ENCODE data around the gene ABCC12. TPM values are rescaled to one million over a fixed set of nuclear protein-coding genes. Genes with fewer than 3 reads are reported as not detected.

Gene ABCC12
- total and polyA plus RNA-seq, 8 donors: 0.13 to 0.18 TPM; not detected in 6

GRCh38 chr16:48152226-48152625 is 3.6 kb downstream of the ABCC12 start:
- no peak for DNase-seq
- intact Hi-C loops (cut with DNase I; ENCODE audit: low total_unique reads): no loop called here
- no peak overlapping the region for H3K4me3 ChIP-seq
- H3K36me3 ChIP-seq: no peaks in the 10 kb centered on the region
- H3K27ac ChIP-seq: no peak overlapping the region
- H3K9me3 ChIP-seq: peaks cover 0 to 16% (median 4%) of the 10 kb centered on the region in 4 donors
- peaks cover 0 to 14% (median 0%) of the 10 kb centered on the region in 3 donors for H3K27me3 ChIP-seq
- TF ChIP-seq CTCF (IDR thresholded peaks at IDR 0.05) (no peak), EP300 (IDR thresholded peaks at IDR 0.05) (no peak), POLR2A (IDR thresholded peaks at IDR 0.05) (no peak), POLR2AphosphoS5 (IDR thresholded peaks at IDR 0.05) (no peak)
- WGBS, 5 donors: 90 to 97% (median 97%) methylated on average over 9 of the region's 9 CpGs
- peaks cover 0 to 6% (median 5%) of the 10 kb centered on the region in 4 donors for H3K4me1 ChIP-seq

- 34 to 53% (median 47%) methylated on average over 1 of the region's 1 CpG for WGBS, 5 donors
- no peak for DNase-seq
- no peaks in the 10 kb centered on the region for H3K4me1 ChIP-seq
- H3K4me3 ChIP-seq: no peak overlapping the region
- TF ChIP-seq CTCF (IDR thresholded peaks at IDR 0.05): no peak
- TF ChIP-seq POLR2A (IDR thresholded peaks at IDR 0.05): no peak
- no peak for TF ChIP-seq POLR2AphosphoS5 (IDR thresholded peaks at IDR 0.05)
- no peak for TF ChIP-seq EP300 (IDR thresholded peaks at IDR 0.05)
- H3K36me3 ChIP-seq: no peaks in the 10 kb centered on the region
- H3K9me3 ChIP-seq: peaks cover 0 to 16% (median 4%) of the 10 kb centered on the region in 4 donors
- H3K27ac ChIP-seq: no peak overlapping the region
- intact Hi-C loops (cut with DNase I; ENCODE audit: low total_unique reads): no loop called here
- H3K27me3 ChIP-seq: peaks cover 0 to under 1% (median 0%) of the 10 kb centered on the region in 3 donors
Measured at GRCh38 chr16:48150707-48151106, 5.1 kb downstream of the ABCC12 start.

DNA sequence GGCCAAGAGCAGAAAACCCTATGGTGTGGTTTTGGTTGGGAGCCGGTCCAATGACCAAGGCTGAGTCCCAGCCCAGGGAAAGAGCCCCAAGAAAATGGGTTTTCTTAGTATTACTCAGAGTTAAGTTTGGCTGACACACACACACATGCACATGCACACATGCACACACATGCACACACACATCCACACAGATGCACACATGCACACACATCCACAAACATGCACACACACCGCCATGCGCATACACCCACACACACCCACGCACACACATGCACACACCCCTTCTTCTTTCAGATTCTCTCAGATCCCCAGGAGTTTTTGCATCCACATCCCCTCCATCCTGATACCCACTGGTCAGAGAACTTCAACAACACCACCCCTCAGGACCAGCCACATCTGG is 9.1 kb downstream of the ABCC12 start:
- DNase-seq: no peak
- no peaks in the 10 kb centered on the region for H3K36me3 ChIP-seq
- no peaks in the 10 kb centered on the region for H3K27me3 ChIP-seq
- TF ChIP-seq POLR2AphosphoS5 (IDR thresholded peaks at IDR 0.05): no peak
- no peak for TF ChIP-seq CTCF (IDR thresholded peaks at IDR 0.05)
- TF ChIP-seq EP300 (IDR thresholded peaks at IDR 0.05): no peak
- TF ChIP-seq POLR2A (IDR thresholded peaks at IDR 0.05): no peak
- no peak overlapping the region for H3K4me3 ChIP-seq
- 81 to 99% (median 97%) methylated on average over 4 of the region's 4 CpGs for WGBS, 5 donors
- H3K4me1 ChIP-seq: no peaks in the 10 kb centered on the region
- peaks cover 0 to 16% (median 4%) of the 10 kb centered on the region in 4 donors for H3K9me3 ChIP-seq
- no peak overlapping the region for H3K27ac ChIP-seq
- intact Hi-C loops (cut with DNase I; ENCODE audit: low total_unique reads): no loop called here

GRCh38 chr16:48146131-48146530 is 9.7 kb downstream of the ABCC12 start:
- H3K36me3 ChIP-seq: no peaks in the 10 kb centered on the region
- no peaks in the 10 kb centered on the region for H3K27me3 ChIP-seq
- intact Hi-C loops (cut with DNase I; ENCODE audit: low total_unique reads): no loop called here
- no peaks in the 10 kb centered on the region for H3K4me1 ChIP-seq
- no peak for DNase-seq
- H3K27ac ChIP-seq: no peak overlapping the region
- no peak overlapping the region for H3K4me3 ChIP-seq
- WGBS, 5 donors: 77 to 92% (median 85%) methylated on average over 5 to 7 of the region's 7 CpGs
- peaks cover 0 to 16% (median 4%) of the 10 kb centered on the region in 4 donors for H3K9me3 ChIP-seq
- TF ChIP-seq EP300 (IDR thresholded peaks at IDR 0.05) (no peak), POLR2AphosphoS5 (IDR thresholded peaks at IDR 0.05) (no peak), CTCF (IDR thresholded peaks at IDR 0.05) (no peak), POLR2A (IDR thresholded peaks at IDR 0.05) (no peak)

All from stomach (tissue), 9 donors.